Naive B cell (primary cell): ENCODE data around the gene ESX1. TPM values are rescaled to one million over a fixed set of nuclear protein-coding genes. Genes with fewer than 3 reads are reported as not detected.

Experiments used
- ATAC-seq, 2 donors: fragments of 150-1000 bp; cut with Tn5 transposase; 2 replicates each; pipeline ENCODE4 v1.10.0; 2021; ENCODE audit warnings: low read depth in 2 of 2, mild to moderate bottlenecking in 2 of 2, moderate library complexity in 2 of 2
- DNase-seq: peaks from one replicate; pipeline ENCODE4 v3.0.0; 2022
- H3K27ac Mint-ChIP-seq, 6 donors: one replicate each; pipeline ENCODE4 v1.8.0; 2020 to 2022; ENCODE audit warnings: mild to moderate bottlenecking in 6 of 6, mixed read lengths in 6 of 6, moderate library complexity in 5 of 6, inconsistent platforms in 2 of 6
- H3K27me3 Mint-ChIP-seq, 3 donors: one replicate each; pipeline ENCODE4 v1.8.0; 2021 to 2022; ENCODE audit warnings: mixed read lengths in 3 of 3, mild to moderate bottlenecking in 1 of 3
- H3K36me3 Mint-ChIP-seq, 2 donors: one replicate each; pipeline ENCODE4 v1.8.0; 2020 to 2022; ENCODE audit warnings: mixed read lengths in 2 of 2, inconsistent platforms in 1 of 2, mild to moderate bottlenecking in 1 of 2
- H3K4me1 Mint-ChIP-seq, 3 donors: one replicate each; pipeline ENCODE4 v1.8.0; 2020 to 2022; ENCODE audit warnings: mixed read lengths in 3 of 3, inconsistent platforms in 1 of 3, mild to moderate bottlenecking in 1 of 3, moderate library complexity in 1 of 3
- H3K4me3 Mint-ChIP-seq, 8 donors: one replicate each; pipeline ENCODE4 v1.8.0; 2020 to 2022; ENCODE audit warnings: mild to moderate bottlenecking in 8 of 8, mixed read lengths in 8 of 8, moderate library complexity in 8 of 8, inconsistent platforms in 2 of 8
- H3K9me3 Mint-ChIP-seq, 7 donors: one replicate each; pipeline ENCODE4 v1.8.0; 2020 to 2022; ENCODE audit warnings: mixed read lengths in 7 of 7, mild to moderate bottlenecking in 5 of 7, inconsistent platforms in 2 of 7, moderate library complexity in 1 of 7
- polyA plus RNA-seq, 6 donors: library from polyadenylated mRNA; unstranded; fragments of 300-500 nt; fragmentation: Illumina TruSeq; gene quantifications; one replicate each; pipeline ENCODE4 v1.2.3, GENCODE V29; 2021; ENCODE audit warnings: low read depth in 6 of 6

ESX1 gene
- not detected for polyA plus RNA-seq

GRCh38 chrX:104254442-104255115 lies at the start of gene ESX1:
Gene ESX1 (minus strand): TSS chrX:104254933. CDS start chrX:104254849, 84 bp downstream.
- H3K9me3 Mint-ChIP-seq = peaks cover 0 to 14% (median 0%) of the 10 kb centered on the region in 7 donors
- H3K36me3 Mint-ChIP-seq = peaks cover 0 to 5% of the 10 kb centered on the region in 2 donors
- peaks cover 6 to 20% (median 8%) of the 10 kb centered on the region in 3 donors for H3K4me1 Mint-ChIP-seq
- peaks cover 21 to 29% (median 25%) of the 10 kb centered on the region in 3 donors for H3K27me3 Mint-ChIP-seq
- DNase-seq (no peak), ATAC-seq (no peak)
- H3K4me3 Mint-ChIP-seq = peak within 1 kb of the TSS; percentile 64 to 86 (median 76)
- no peak within 1 kb of the TSS for H3K27ac Mint-ChIP-seq

- H3K27me3 Mint-ChIP-seq = peaks cover 4 to 11% (median 5%) of the 10 kb centered on the region in 3 donors
- DNase-seq (no peak), ATAC-seq (no peak)
- H3K4me1 Mint-ChIP-seq = no peaks in the 10 kb centered on the region
- H3K36me3 Mint-ChIP-seq = no peaks in the 10 kb centered on the region
- H3K4me3 Mint-ChIP-seq = no peak overlapping the region
- H3K9me3 Mint-ChIP-seq = peaks cover 0 to 7% (median 0%) of the 10 kb centered on the region in 7 donors
- H3K27ac Mint-ChIP-seq = peak overlapping the region in 1 of 6 donors; percentile 20
These were observed 40.9 kb upstream of the ESX1 start for GRCh38 chrX:104295636-104296035.

- ATAC-seq (no peak), DNase-seq (no peak)
- peaks cover 5 to 38% (median 9%) of the 10 kb centered on the region in 3 donors for H3K27me3 Mint-ChIP-seq
- H3K4me3 Mint-ChIP-seq = no peak overlapping the region
- no peaks in the 10 kb centered on the region for H3K36me3 Mint-ChIP-seq
- H3K27ac Mint-ChIP-seq = no peak overlapping the region
- H3K9me3 Mint-ChIP-seq = peaks cover 0 to 3% (median 0%) of the 10 kb centered on the region in 7 donors
- no peaks in the 10 kb centered on the region for H3K4me1 Mint-ChIP-seq
These were observed 34.2 kb upstream of the ESX1 start for GRCh38 chrX:104288961-104289360.

GRCh38 chrX:104288269-104288668 lies 33.5 kb upstream of the ESX1 start:
- H3K27ac Mint-ChIP-seq = no peak overlapping the region
- H3K4me3 Mint-ChIP-seq = no peak overlapping the region
- peaks cover 0 to 3% (median 0%) of the 10 kb centered on the region in 7 donors for H3K9me3 Mint-ChIP-seq
- H3K4me1 Mint-ChIP-seq = no peaks in the 10 kb centered on the region
- ATAC-seq (no peak), DNase-seq (no peak)
- no peaks in the 10 kb centered on the region for H3K36me3 Mint-ChIP-seq
- peaks cover 5 to 39% (median 9%) of the 10 kb centered on the region in 3 donors for H3K27me3 Mint-ChIP-seq

- Mint-ChIP-seq H3K4me1 (no peaks in the 10 kb centered on the region), H3K36me3 (no peaks in the 10 kb centered on the region), H3K4me3 (no peak overlapping the region), H3K9me3 (peaks cover 0 to 3% (median 0%) of the 10 kb centered on the region in 7 donors), H3K27ac (no peak overlapping the region), H3K27me3 (peaks cover 4 to 42% (median 10%) of the 10 kb centered on the region in 3 donors)
- ATAC-seq = no peak
- no peak for DNase-seq
These were observed 30.5 kb upstream of the ESX1 start for GRCh38 chrX:104285201-104285600.

- Mint-ChIP-seq H3K4me1 (no peaks in the 10 kb centered on the region), H3K4me3 (no peak overlapping the region), H3K9me3 (peaks cover 0 to 3% (median 0%) of the 10 kb centered on the region in 7 donors), H3K36me3 (no peaks in the 10 kb centered on the region), H3K27ac (no peak overlapping the region), H3K27me3 (peaks cover 4 to 36% (median 10%) of the 10 kb centered on the region in 3 donors)
- ATAC-seq = no peak
- DNase-seq = no peak
These were observed 29.8 kb upstream of the ESX1 start for GRCh38 chrX:104284507-104284906.

- ATAC-seq (no peak), DNase-seq (no peak)
- Mint-ChIP-seq H3K4me3 (no peak overlapping the region), H3K4me1 (no peaks in the 10 kb centered on the region), H3K36me3 (no peaks in the 10 kb centered on the region), H3K9me3 (peaks cover 0 to 6% (median 1%) of the 10 kb centered on the region in 7 donors), H3K27ac (no peak overlapping the region), H3K27me3 (peaks cover 10 to 42% (median 17%) of the 10 kb centered on the region in 3 donors)
These were observed 27.5 kb upstream of the ESX1 start for GRCh38 chrX:104282166-104282725.

GRCh38 chrX:104281564-104281963 lies 26.8 kb upstream of the ESX1 start:
- no peaks in the 10 kb centered on the region for H3K4me1 Mint-ChIP-seq
- H3K9me3 Mint-ChIP-seq = peaks cover 0 to 6% (median 2%) of the 10 kb centered on the region in 7 donors
- peaks cover 10 to 46% (median 19%) of the 10 kb centered on the region in 3 donors for H3K27me3 Mint-ChIP-seq
- H3K4me3 Mint-ChIP-seq = no peak overlapping the region
- H3K36me3 Mint-ChIP-seq = no peaks in the 10 kb centered on the region
- DNase-seq (no peak), ATAC-seq (no peak)
- no peak overlapping the region for H3K27ac Mint-ChIP-seq

GRCh38 chrX:104280609-104281008 lies 25.9 kb upstream of the ESX1 start:
- H3K4me1 Mint-ChIP-seq = no peaks in the 10 kb centered on the region
- DNase-seq (no peak), ATAC-seq (no peak)
- H3K27ac Mint-ChIP-seq = no peak overlapping the region
- peaks cover 0 to 6% (median 2%) of the 10 kb centered on the region in 7 donors for H3K9me3 Mint-ChIP-seq
- peaks cover 14 to 46% (median 19%) of the 10 kb centered on the region in 3 donors for H3K27me3 Mint-ChIP-seq
- no peak overlapping the region for H3K4me3 Mint-ChIP-seq
- H3K36me3 Mint-ChIP-seq = no peaks in the 10 kb centered on the region

GRCh38 chrX:104270916-104271512 lies 16.3 kb upstream of the ESX1 start:
- DNase-seq = no peak
- no peak for ATAC-seq
- peak overlapping the region in 5 of 8 donors; percentile 13 to 62 (median 19) for H3K4me3 Mint-ChIP-seq
- peaks cover 10 to 39% (median 12%) of the 10 kb centered on the region in 3 donors for H3K27me3 Mint-ChIP-seq
- no peak overlapping the region for H3K27ac Mint-ChIP-seq
- peaks cover 0 to 6% (median 0%) of the 10 kb centered on the region in 3 donors for H3K4me1 Mint-ChIP-seq
- peaks cover 0 to 2% (median 0%) of the 10 kb centered on the region in 7 donors for H3K9me3 Mint-ChIP-seq
- no peaks in the 10 kb centered on the region for H3K36me3 Mint-ChIP-seq

- Mint-ChIP-seq H3K4me1 (peaks cover 0 to 6% (median 0%) of the 10 kb centered on the region in 3 donors), H3K27me3 (peaks cover 8 to 39% (median 12%) of the 10 kb centered on the region in 3 donors), H3K36me3 (no peaks in the 10 kb centered on the region), H3K9me3 (peaks cover 0 to 2% (median 0%) of the 10 kb centered on the region in 7 donors), H3K27ac (no peak overlapping the region), H3K4me3 (peak overlapping the region in 2 of 8 donors; percentile 13 to 45)
- ATAC-seq = no peak
- no peak for DNase-seq
These were observed 15.5 kb upstream of the ESX1 start for GRCh38 chrX:104270212-104270611.

- no peak overlapping the region for H3K27ac Mint-ChIP-seq
- H3K4me1 Mint-ChIP-seq = peaks cover 6 to 20% (median 8%) of the 10 kb centered on the region in 3 donors
- peaks cover 0 to 5% of the 10 kb centered on the region in 2 donors for H3K36me3 Mint-ChIP-seq
- no peak overlapping the region for H3K4me3 Mint-ChIP-seq
- H3K27me3 Mint-ChIP-seq = peaks cover 21 to 29% (median 25%) of the 10 kb centered on the region in 3 donors
- DNase-seq (no peak), ATAC-seq (no peak)
- peaks cover 0 to 14% (median 0%) of the 10 kb centered on the region in 7 donors for H3K9me3 Mint-ChIP-seq
These were observed 732 bp upstream of the ESX1 start for GRCh38 chrX:104255465-104255864.

GRCh38 chrX:104253567-104254441 lies 929 bp downstream of the ESX1 start:
- peak overlapping the region; percentile 64 to 86 (median 76) for H3K4me3 Mint-ChIP-seq
- H3K4me1 Mint-ChIP-seq = peaks cover 6 to 20% (median 8%) of the 10 kb centered on the region in 3 donors
- no peak for ATAC-seq
- H3K9me3 Mint-ChIP-seq = peaks cover 0 to 10% (median 0%) of the 10 kb centered on the region in 7 donors
- no peak overlapping the region for H3K27ac Mint-ChIP-seq
- H3K36me3 Mint-ChIP-seq = peaks cover 0 to 5% of the 10 kb centered on the region in 2 donors
- peaks cover 19 to 25% (median 25%) of the 10 kb centered on the region in 3 donors for H3K27me3 Mint-ChIP-seq
- DNase-seq = no peak
